T-helper 1 cell treated with Interleukin-12 subunit alpha and Interleukin-12 subunit beta and Interleukin-4 antibody, amounts not matched to agents 30 ng/mL and 1 ng/mL, for 36 hours (primary cell): ENCODE data around the gene ADA. TPM values are rescaled to one million over a fixed set of nuclear protein-coding genes. Genes with fewer than 3 reads are reported as not detected.
"Not testable (repeated sequence)": the region's sequence is repeated elsewhere in the genome, so short reads cannot be mapped to it uniquely, and the experiment has no call there.

ENCODE experiments used
- intact Hi-C: fragments of 100-400 bp; cut with micrococcal nuclease; formaldehyde crosslinking; loops from one replicate; pipeline ENCODE4 v1.15.1; 2024
- total RNA-seq: library from RNA; stranded (reverse); gene quantifications from 2 replicates; pipeline ENCODE4 v1.2.3, GENCODE V29; 2022

ADA gene
- total RNA-seq, 1 donor from 2014 or later = 105 TPM

- intact Hi-C loops = no loop called here
Measured at GRCh38 chr20:44603327-44603726, 48.2 kb downstream of the ADA start.

DNA sequence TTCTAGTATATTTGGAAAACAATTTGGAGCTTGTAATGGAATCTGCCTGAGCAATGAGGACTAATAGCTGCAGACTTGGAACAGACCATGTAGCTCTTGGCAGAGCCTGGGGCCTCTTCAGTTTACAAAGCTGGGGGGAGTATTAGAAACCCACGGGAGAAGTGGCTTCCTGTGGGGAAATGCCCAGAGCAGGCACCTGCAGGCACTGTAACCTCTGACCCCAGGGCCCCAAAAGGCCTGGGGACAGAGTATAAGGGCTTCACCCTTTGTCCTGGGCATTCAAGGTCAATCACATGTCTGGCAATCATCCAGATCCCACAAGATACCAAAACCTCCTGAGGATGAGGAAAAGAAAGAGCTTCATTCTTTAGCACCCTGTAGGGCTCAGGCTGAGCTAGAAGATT lies 49.7 kb downstream of the ADA start:
- intact Hi-C loops = no loop called here

- intact Hi-C loops = no loop called here
Measured at GRCh38 chr20:44601236-44601671, 50.2 kb downstream of the ADA start.

- intact Hi-C loops = no loop called here
Measured at GRCh38 chr20:44600758-44601201, 50.7 kb downstream of the ADA start.

DNA sequence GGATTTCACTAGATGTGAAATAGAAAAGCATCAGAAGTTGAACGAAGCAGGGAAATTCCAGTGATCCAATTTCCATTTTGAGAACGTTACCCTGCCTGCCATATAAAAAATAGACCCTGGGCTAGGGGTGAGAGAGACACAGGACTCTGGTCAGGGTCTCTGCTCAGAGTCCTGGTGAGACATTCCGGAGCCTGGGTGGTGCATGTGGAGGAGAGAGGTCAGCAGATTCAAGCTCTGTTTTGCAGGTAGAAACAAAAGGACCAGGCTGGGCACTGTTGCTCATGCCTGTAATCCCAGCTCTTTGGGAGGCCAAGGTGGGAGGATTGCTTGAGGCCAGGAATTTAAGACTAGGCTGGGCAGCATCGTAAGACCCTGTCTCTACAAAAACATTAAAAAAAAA lies 51.2 kb downstream of the ADA start:
- intact Hi-C loops = no loop called here

DNA sequence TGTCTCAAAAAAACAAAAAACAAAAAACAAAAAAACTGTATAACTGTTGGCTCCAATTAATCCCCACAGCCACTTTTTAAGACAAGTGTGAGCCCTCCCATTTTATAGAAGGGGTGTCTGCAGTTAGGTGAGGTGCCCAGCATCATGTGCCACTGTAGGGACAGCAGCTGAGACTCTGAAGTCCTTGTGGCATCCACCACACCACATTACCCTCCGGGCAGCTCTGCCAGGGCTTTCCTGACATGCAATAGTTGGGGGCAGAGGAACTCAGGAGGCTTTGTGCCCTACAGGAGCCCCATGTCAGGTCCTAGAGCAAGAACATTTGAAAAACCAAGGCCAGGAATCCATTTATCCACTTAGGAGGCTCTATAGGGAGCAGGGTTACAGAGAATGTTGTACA lies 51.8 kb downstream of the ADA start:
- intact Hi-C loops = loop anchor here (5.0 kb wide), 1 partner anchor 77 kb away; the partner anchor contains the start of gene SERINC3

DNA sequence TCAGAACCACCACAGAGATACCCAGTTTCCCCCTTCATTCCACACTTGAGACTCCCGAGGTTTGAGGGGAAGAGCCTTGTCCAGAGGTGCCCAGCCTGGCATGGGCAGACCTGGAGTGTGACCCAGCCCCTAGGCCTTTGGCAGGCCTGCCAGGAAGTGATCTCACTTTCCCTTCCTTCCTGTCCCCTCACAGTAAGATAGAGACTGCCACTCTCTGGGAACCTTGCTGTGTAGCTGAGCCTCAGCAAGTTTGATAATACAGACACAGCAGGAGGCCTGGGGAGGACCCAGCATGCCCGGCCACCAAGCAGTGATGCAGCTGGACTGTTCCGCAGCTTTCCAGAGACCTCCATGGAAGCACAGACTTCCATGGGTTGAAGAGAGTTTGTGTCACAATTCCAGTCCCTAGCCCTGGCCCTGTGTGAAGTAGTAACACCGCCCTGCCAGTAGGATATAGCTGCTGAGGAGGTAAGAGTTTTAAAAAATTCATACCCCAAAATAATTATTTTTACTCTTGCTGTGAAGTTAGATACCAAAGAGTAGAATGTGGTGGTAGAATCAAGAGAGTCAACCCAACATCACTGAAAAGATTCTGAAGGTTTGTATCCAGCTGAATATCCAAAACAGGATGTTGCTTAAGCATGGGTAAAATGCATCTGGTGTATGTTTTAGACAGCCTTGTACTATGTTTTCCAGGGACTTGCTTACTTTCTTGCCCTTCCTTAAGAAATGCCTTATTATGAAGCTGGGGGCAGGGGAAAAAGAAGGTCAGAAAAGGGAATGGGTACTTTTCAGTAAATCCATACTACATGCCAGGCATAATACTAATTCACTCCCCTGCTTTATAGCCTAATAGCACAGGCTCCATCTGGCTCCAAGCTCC lies 52.8 kb downstream of the ADA start:
- intact Hi-C loops = loop anchor here (5.0 kb wide), 1 partner anchor 76 kb away; the partner anchor contains the start of gene SERINC3

GRCh38 chr20:44597930-44598329 lies 53.6 kb downstream of the ADA start:
- intact Hi-C loops = loop anchor here (5.0 kb wide), 1 partner anchor 76 kb away; the partner anchor contains the start of gene SERINC3

DNA sequence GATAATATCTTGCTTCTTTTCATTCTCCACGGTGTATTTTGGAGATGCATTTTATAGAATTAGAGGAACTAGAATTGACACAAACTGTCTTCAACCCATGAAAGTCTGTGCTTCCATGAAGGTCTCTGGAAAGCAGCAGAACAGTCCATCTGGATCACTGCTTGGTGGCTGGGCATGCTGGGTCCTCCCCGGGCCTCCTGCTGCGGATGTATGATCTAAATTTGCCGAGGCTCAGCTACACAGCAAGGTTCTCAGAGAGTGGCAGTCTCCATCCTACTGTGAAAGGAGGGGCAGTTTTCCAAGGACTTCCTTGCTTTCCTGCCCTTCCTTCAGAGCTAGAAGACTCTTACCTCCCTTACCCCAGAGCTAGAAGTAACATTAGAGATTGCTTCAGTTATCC lies 54.0 kb downstream of the ADA start:
- intact Hi-C loops = loop anchor here (5.0 kb wide), 1 partner anchor 75 kb away; the partner anchor contains the start of gene SERINC3

GRCh38 chr20:44596876-44597275 lies 54.6 kb downstream of the ADA start:
- intact Hi-C loops = loop anchor here (5.0 kb wide), 1 partner anchor 75 kb away; the partner anchor contains the start of gene SERINC3

DNA sequence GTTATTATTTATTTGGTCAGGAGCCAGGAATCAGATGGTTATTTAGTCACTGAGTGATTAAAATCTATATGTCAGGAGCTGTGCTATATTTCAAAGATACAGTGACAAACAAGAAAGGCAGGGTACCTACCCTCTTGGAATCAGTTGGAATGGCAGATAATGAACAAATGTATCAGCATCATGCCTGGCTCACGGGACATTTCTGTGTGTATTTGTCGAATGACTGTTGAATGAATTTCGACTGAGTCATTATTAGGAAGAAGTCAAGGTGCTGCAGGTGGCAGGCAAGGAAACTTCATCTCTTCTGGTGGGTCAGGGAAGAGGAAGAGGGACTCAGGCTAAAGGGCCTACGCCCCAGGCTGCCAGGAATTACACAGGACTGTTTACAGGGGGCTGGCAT lies 55.5 kb downstream of the ADA start:
- intact Hi-C loops = loop anchor here (5.0 kb wide), 1 partner anchor 74 kb away; the partner anchor contains the start of gene SERINC3

DNA sequence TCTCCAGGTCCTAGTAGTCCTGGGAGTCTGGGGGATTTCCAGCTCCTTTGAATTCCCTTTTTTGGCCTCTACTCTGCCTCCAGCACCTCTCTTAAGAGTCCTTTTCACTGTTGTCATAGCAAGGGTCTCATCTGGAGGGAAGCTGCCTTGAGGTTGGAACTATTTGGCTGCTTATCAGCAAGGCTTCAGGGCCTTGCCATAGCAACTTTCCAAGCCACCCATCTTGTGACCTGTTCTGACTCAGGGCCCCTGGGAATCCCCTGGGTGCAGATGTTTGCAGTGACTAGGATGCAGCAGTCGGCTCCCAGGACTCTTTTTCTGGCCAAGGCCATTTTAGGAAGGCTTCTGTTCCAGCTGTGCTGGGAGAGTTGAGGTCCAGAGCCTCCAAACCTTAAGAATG lies 56.8 kb downstream of the ADA start:
- intact Hi-C loops = loop anchor here (5.0 kb wide), 1 partner anchor 72 kb away; the partner anchor contains the start of gene SERINC3

- intact Hi-C loops = no loop called here
Measured at GRCh38 chr20:44593751-44594150, 57.7 kb downstream of the ADA start.

GRCh38 chr20:44592366-44592765 lies 59.1 kb downstream of the ADA start:
- intact Hi-C loops = no loop called here

- intact Hi-C loops = no loop called here
Measured at GRCh38 chr20:44590980-44591778, 60.3 kb downstream of the ADA start.

- intact Hi-C loops = no loop called here
Measured at GRCh38 chr20:44589537-44589936, 62.0 kb downstream of the ADA start.

- intact Hi-C loops = not testable (repeated sequence)
Measured at GRCh38 chr20:44588321-44588720, 63.2 kb downstream of the ADA start.

- intact Hi-C loops = no loop called here
Measured at GRCh38 chr20:44587035-44587980, 64.2 kb downstream of the ADA start.

- intact Hi-C loops = no loop called here
Measured at GRCh38 chr20:44586289-44586911, 65.1 kb downstream of the ADA start.
